GM19463 (cell line): ENCODE measurements around the gene ACTR1A.
"Not testable (repeated sequence)": the region's sequence is repeated elsewhere in the genome, so short reads cannot be mapped to it uniquely, and the experiment has no call there.

Source experiments
- ATAC-seq: cut with Tn5 transposase; IDR thresholded peaks from one replicate; pipeline ENCODE4 v1.9.1; 2021; ENCODE audit warnings: mild to moderate bottlenecking, moderate library complexity; ENCODE audit not compliant: unreplicated experiment

Gene ACTR1A

DNA sequence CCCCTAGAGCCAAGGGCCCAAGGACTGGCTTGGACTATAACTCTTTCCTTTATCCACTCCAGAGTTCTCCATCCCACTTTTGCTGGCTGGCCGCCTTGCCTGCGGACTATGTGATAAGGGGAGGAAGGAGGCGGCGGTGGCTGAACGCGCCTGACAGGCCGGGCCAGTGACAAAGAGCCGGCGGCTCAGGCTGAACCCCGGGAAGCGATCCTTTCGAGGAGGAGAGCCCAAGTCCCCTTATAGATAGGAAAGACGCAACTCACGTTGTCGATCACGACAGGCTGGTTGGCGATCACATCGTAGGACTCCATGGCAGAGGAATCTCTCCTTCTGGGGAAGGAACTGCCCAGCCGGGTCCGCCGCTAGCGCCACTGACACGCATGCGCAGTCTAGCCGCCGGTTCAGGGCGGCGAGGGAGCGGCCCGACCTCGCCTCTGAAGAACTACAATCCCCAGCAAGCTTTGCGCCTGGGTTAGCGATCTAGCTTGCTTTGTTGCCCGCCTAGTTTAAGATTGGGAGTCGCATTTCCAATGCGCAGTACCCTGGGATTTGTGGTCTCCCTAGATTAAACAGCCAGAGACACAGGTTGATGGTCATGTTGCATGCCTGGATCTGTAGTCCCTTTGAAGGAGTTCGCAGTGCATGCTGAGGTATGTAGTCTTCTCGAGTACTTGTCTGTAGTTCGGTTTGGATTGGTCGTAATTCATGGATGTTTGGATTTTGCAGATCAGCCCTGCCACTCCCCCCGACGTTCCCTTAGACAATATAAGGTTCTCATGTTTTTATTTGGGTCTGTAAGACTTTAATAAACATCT lies at the start of gene ACTR1A:
Gene ACTR1A (minus strand): TSS at position 376 of the 815 bp plus-strand sequence. CDS start 65 bp downstream, at position 311.
- peak; percentile 41 for ATAC-seq

DNA sequence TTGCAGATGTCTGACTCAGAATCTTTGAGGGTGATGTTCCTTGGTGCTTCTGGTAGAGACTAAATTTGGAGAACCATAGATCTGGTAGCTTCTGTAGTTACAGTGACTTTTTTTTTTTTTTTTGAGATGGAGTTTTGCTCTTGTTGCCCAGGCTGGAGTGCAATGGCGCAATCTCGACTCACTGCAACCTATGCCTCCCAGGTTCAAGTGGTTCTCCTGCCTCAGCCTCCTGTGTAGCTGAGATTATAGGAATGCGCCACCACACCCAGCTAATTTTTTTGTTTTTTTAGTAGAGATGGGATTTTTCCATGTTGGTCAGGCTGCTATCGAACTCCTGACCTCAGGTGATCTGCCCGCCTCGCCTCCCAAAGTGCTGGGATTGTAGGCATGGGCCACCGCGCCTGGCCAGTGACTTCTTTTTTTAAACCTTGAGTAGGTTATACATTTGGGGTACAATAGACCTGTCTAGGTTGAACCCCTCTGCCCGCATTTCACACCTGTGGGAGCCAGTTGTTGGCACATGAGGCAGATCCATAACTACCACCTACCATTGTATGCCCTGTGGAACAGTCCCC lies 48.2 kb upstream of the ACTR1A start:
- no peak for ATAC-seq

DNA sequence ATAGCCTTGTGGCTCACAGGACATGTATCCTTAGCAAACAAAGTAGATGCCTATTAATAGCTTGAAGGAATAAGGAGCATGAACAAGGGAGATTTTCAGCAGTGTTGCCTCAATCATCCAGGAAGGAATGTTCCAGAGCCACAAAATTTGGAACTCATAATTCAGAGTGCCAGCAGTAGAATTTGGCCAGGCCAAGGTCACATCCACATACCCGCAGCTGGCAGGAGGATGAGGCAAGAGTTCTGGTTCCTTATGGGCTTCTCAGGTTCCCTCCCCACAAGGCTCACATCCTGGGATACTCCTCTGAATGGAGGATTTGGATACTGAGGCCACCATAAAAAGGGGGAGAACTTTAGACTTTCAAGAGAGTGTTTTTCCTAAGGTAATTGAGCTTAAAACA lies 47.0 kb upstream of the ACTR1A start:
- no peak for ATAC-seq

- ATAC-seq: no peak
Measured at GRCh38 chr10:102546606-102547320, 44.3 kb upstream of the ACTR1A start.

- no peak for ATAC-seq
Measured at GRCh38 chr10:102545997-102546396, 43.5 kb upstream of the ACTR1A start.

GRCh38 chr10:102545265-102545871 lies 42.9 kb upstream of the ACTR1A start:
- no peak for ATAC-seq

DNA sequence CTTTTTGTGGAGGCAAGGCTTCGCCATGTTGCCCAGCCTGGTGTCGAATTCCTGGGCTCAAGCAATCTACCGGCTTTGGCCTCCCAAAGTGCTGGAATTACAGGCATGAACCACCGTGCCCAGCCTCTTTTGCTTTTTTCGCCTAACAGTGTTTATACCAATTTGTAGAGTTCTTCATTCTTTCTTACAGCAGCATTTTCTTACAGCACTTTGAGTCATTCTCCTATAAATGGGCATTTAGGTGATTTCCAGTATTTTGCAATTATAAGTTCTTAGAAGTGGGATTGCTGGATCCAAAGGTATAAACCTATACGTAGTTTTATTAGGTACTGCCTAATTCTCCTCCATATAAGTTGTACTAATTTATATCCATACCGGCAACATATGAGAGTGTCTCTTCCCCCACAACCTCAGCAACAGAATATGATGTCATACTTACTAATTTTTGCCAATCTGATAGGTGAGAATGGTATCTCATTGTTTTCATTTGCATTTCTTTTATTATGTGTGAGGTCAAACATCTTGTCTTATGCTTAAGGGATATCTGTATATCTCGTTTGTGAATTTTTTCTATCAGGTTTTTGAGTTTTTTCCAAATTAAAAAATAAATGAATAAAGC lies 40.4 kb upstream of the ACTR1A start:
- no peak for ATAC-seq

- ATAC-seq: peak; percentile 69
Measured at GRCh38 chr10:102540023-102540422, 37.5 kb upstream of the ACTR1A start.

DNA sequence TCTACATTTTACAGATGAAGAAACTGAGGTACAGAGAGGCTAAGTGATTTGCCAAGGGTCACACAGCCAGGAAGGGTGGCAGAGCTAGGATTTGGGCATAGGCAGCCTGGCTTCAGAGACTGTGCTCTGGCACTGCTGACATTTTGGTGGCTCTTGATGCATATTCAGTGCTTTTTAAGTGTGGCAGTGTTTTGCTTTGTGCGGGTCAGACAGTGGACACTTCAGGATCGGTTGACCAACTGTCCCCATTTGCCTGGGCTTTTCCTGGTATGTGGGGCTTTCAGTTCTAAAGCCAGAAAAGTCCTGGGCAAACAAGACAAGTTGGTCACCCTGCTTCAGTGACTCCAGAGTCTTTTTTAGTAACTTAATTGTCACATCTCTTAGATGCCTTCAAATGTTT lies 36.3 kb upstream of the ACTR1A start:
- ATAC-seq: no peak

DNA sequence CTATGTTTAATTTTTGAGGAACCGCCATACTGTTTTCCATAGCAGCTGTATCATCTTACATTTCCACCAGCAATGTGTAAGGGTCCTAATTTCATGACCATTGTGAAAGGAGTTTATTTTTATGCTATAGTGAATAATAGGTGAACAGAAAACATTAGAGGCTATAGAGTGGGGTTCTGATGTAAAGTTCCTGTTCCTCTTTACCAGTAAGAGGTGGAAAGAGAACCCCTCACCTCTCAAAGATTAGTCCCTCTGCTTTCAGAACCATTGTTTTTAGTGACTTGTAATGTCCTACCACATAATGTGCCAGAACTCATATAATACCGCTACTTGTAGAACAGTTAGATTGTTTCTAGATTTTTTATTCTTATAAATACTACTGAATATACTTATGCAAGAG lies 35.4 kb upstream of the ACTR1A start:
- no peak for ATAC-seq

- no peak for ATAC-seq
Measured at GRCh38 chr10:102537367-102537766, 34.9 kb upstream of the ACTR1A start.

DNA sequence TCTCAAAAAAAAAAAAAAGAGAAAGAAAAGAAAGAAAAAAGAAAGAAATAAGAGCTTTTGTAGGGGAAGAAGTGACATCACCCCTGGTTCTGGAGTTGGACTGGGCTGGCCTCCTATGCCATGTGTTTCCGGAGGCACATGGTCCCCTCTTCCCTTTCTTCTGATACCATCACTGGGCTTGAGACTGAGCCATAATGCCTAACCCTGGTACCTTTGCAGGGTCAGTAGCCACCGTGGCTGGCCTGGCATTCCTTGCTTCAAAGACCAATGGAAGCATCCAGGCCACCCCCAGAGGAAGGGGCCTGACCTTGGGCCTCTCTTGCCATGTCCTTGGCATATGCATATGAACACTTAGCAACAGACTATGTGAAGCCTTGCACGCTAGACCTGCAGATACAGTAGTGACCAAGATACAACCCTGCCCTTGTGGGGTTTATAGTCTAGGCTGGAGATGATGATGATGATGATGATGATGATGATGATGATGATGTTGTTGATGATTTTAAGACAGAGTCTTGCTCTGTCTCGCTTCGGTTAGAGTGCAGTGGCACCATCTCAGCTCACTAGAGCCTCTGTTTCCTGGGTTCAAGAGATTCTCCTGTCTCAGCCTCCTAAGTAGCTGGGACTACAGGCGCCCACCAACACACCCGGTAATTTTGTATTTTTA lies 33.1 kb upstream of the ACTR1A start:
- ATAC-seq: no peak

- ATAC-seq: not testable (repeated sequence)
Measured at GRCh38 chr10:102534966-102535365, 32.5 kb upstream of the ACTR1A start.

GRCh38 chr10:102534333-102534732 lies 31.8 kb upstream of the ACTR1A start:
- no peak for ATAC-seq

GRCh38 chr10:102527546-102527945 lies 25.0 kb upstream of the ACTR1A start:
- no peak for ATAC-seq

- no peak for ATAC-seq
Measured at GRCh38 chr10:102524746-102525145, 22.2 kb upstream of the ACTR1A start.

- no peak for ATAC-seq
Measured at GRCh38 chr10:102523250-102524029, 20.9 kb upstream of the ACTR1A start.

- no peak for ATAC-seq
Measured at GRCh38 chr10:102522874-102523249, 20.4 kb upstream of the ACTR1A start.

DNA sequence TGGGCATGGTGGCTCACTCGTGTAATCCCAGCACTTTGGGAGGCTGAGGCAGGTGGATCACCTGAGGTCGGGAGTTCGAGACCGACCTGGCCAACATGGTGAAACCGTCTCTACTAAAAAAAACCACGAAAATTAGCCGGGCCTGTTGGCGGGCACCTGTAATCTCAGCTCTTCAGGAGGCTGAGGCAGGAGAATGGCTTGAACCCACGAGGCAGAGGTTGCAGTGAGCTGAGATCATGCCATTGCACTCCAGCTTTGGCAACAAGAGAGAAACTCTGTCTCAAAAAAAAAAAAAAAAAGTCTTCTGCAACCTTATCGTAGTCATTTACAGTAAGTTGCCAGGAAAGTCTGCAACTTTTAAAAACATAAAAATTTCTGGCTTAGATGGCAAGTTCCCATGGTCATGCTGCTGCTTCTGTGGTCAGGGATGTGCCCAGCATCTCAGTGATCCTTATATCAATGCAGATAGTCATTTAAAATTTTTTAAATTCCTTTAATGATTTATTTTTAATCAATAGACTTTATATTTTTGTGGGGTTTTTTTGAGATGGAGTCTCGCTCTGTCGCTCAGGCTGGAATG lies 16.8 kb upstream of the ACTR1A start:
- no peak for ATAC-seq
